Measurements from ENCODE around the gene ZNF787.

DNA sequence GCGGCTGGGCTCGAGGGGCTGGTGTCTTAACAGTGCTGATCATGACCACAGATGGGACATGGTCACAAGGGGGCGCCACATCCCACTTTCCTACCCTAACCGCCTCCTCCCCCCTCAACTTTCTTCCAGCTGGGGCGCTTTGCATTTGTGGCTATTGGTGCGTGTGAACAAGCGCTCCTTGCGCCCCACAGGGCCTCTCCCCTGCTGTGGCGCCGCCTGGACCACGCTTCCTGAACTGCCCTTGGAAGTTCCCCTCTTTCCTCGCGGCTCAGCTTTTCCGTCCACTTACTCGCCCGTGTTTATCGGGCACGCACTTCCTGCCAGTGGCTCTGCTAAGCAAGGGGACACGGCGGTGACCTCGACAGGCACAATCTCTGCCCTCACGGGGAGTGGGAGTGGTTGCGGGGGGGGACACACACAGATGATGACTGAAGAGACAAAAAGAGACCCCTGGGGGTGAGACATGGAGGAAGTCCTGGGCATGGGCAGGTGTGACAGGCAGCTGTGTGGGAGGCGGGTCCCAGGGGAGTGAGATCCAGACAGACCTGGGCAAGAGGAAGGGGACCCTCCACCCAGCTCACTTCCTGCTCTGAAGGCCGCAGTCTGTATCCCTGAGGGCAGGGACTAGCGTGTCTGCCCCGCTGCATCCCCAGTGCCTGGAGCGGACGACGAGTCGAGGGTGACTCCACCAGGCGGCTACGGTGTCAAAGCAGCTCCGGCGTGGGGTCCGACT is 40.3 kb downstream of the ZNF787 start:
- no peak for TF ChIP-seq EZH2phosphoT487 (IDR thresholded peaks at IDR 0.05; ENCODE audit: low read depth)
- TF ChIP-seq, protein P1, sequence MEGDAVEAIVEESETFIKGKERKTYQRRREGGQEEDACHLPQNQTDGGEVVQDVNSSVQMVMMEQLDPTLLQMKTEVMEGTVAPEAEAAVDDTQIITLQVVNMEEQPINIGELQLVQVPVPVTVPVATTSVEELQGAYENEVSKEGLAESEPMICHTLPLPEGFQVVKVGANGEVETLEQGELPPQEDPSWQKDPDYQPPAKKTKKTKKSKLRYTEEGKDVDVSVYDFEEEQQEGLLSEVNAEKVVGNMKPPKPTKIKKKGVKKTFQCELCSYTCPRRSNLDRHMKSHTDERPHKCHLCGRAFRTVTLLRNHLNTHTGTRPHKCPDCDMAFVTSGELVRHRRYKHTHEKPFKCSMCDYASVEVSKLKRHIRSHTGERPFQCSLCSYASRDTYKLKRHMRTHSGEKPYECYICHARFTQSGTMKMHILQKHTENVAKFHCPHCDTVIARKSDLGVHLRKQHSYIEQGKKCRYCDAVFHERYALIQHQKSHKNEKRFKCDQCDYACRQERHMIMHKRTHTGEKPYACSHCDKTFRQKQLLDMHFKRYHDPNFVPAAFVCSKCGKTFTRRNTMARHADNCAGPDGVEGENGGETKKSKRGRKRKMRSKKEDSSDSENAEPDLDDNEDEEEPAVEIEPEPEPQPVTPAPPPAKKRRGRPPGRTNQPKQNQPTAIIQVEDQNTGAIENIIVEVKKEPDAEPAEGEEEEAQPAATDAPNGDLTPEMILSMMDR (IDR thresholded peaks at IDR 0.05; ENCODE audit: low read depth, low read length) = peak; percentile 61

All from OCI-LY3 (cell line).